GM12873 (cell line): Measurements from ENCODE around the gene PTH1R.

ENCODE experiments used
- TF ChIP-seq, protein P1 (sequence below): IDR thresholded peaks from 2 replicates; pipeline ENCODE4 v1.5.1; 2012; ENCODE audit warnings: low read depth, mild to moderate bottlenecking, moderate library complexity, low read length, control low read depth; ENCODE audit not compliant: insufficient read depth; ENCODE audit errors: missing control alignments

PTH1R gene

GRCh38 chr3:46943237-46944187, 66.0 kb downstream of the PTH1R start:
- TF ChIP-seq, protein P1, sequence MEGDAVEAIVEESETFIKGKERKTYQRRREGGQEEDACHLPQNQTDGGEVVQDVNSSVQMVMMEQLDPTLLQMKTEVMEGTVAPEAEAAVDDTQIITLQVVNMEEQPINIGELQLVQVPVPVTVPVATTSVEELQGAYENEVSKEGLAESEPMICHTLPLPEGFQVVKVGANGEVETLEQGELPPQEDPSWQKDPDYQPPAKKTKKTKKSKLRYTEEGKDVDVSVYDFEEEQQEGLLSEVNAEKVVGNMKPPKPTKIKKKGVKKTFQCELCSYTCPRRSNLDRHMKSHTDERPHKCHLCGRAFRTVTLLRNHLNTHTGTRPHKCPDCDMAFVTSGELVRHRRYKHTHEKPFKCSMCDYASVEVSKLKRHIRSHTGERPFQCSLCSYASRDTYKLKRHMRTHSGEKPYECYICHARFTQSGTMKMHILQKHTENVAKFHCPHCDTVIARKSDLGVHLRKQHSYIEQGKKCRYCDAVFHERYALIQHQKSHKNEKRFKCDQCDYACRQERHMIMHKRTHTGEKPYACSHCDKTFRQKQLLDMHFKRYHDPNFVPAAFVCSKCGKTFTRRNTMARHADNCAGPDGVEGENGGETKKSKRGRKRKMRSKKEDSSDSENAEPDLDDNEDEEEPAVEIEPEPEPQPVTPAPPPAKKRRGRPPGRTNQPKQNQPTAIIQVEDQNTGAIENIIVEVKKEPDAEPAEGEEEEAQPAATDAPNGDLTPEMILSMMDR, result no peak

DNA sequence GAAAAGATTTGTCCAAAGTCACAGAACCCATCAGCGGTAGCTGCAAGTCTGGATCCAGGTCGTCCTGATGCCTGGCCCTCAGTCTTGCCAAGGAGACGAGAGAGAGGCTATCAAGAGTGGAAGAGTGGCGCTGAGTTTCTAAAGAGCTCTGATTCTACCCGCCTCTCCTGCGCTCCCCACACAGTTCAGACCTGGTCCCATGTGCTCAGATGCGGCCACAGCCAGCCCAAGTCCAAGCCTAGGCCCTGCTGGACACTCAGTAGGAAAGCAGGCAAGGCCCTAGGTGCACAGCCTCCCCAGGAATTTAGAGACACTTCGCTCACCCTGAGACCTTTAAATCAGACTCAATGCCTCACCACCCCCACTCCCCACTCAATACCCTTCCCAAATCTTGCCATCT, 66.7 kb downstream of the PTH1R start:
- TF ChIP-seq, protein P1, result no peak

DNA sequence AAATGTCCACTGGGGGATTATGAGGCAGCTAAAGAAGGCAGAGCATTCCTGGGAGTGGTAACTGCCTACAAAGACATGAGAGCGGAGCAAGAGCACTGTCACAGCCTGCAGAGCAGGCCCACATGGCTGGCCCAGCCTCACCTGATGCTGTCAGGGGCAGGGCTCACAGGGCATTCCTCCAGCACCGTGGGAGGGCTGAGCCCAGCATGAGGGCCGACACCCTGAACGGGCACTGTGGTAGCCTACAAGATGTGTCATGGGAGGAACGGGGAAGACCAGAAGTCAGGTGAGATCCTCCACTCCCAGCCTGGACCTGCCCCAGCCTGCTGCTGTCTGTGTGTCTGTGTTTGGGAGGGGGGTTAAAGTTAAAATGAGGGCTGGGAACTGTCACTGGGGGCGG, 68.9 kb downstream of the PTH1R start:
- TF ChIP-seq, protein P1, result no peak

- TF ChIP-seq, protein P1, result no peak
These were observed 69.5 kb downstream of the PTH1R start for GRCh38 chr3:46946856-46947545.

DNA sequence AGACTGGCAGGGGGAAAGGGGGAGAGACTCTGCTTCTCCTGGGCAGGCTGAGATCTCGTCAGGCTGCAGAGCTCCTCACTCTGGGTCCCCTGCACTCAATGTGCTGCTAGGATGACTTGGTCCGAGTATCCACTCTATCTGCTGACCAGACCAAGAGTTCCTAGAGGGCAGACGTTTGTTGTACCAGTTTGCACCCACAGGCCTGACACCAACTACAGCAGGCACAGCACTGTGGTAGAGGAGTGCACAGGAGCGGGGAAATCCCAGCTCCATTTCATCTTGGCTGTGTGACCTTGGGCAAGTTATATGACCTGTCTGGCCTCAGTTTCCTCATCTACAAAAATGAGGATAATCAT, 70.0 kb downstream of the PTH1R start:
- TF ChIP-seq, protein P1, result no peak

- TF ChIP-seq, protein P1, result no peak
These were observed 70.7 kb downstream of the PTH1R start for GRCh38 chr3:46947981-46948791.
